H9 (cell line): ENCODE results near the gene NAV1. TPM values are rescaled to one million over a fixed set of nuclear protein-coding genes. Genes with fewer than 3 reads are reported as not detected.

Experiments
- DNase-seq: peaks from one replicate; pipeline ENCODE4 v3.0.0-alpha.2; 2017
- H2AFZ ChIP-seq: one replicate; pipeline ENCODE4 v1.6.1; 2013; ENCODE audit warnings: mild to moderate bottlenecking, low read length, control low read depth, moderate library complexity
- H2AK5ac ChIP-seq: 2 replicates; pipeline ENCODE4 v1.6.1; 2013; ENCODE audit warnings: low read length, control low read depth, mixed read lengths; ENCODE audit not compliant: insufficient read length
- H2BK120ac ChIP-seq: one replicate; pipeline ENCODE4 v1.6.1; 2013; ENCODE audit warnings: low read depth, mild to moderate bottlenecking, low read length, control low read depth, inconsistent platforms; ENCODE audit not compliant: poor library complexity, severe bottlenecking
- H2BK12ac ChIP-seq: 2 replicates; pipeline ENCODE4 v1.6.1; 2013; ENCODE audit warnings: low read length, control low read depth, mixed read lengths, low read depth; ENCODE audit not compliant: insufficient read length
- H2BK15ac ChIP-seq: 2 replicates; pipeline ENCODE4 v1.6.1; 2013; ENCODE audit warnings: low read depth, low read length, control low read depth
- H2BK20ac ChIP-seq: one replicate; pipeline ENCODE4 v1.6.1; 2013; ENCODE audit warnings: low read depth, mild to moderate bottlenecking, low read length, control low read depth, inconsistent platforms; ENCODE audit not compliant: poor library complexity, severe bottlenecking
- H2BK5ac ChIP-seq: 2 replicates; pipeline ENCODE4 v1.6.1; 2013; ENCODE audit warnings: low read length, control low read depth, mixed read lengths; ENCODE audit not compliant: insufficient read length
- H3K14ac ChIP-seq: 2 replicates; pipeline ENCODE4 v1.6.1; 2013; ENCODE audit warnings: low read length, control low read depth; ENCODE audit not compliant: insufficient read depth
- H3K18ac ChIP-seq: 2 replicates; pipeline ENCODE4 v1.6.1; 2013; ENCODE audit warnings: low read depth, mild to moderate bottlenecking, mixed read lengths, low read length, control low read depth; ENCODE audit not compliant: insufficient read length
- H3K23ac ChIP-seq: 2 replicates; pipeline ENCODE4 v1.6.1; 2013; ENCODE audit warnings: low read length, control low read depth, mixed read lengths, low read depth; ENCODE audit not compliant: insufficient read length
- H3K23me2 ChIP-seq: 2 replicates; pipeline ENCODE4 v1.6.1; 2013; ENCODE audit warnings: low read depth, mild to moderate bottlenecking, mixed read lengths, low read length, control low read depth; ENCODE audit not compliant: insufficient read length, poor library complexity, severe bottlenecking
- H3K27ac ChIP-seq: 2 replicates; pipeline ENCODE4 v1.5.1; 2013; ENCODE audit warnings: low read length, control low read depth, mixed read lengths, low read depth; ENCODE audit not compliant: insufficient read length
- H3K27me3 ChIP-seq: 2 replicates; pipeline ENCODE4 v1.6.1; 2013; ENCODE audit warnings: low read length, control low read depth, inconsistent platforms; ENCODE audit not compliant: insufficient read depth
- H3K4ac ChIP-seq: 2 replicates; pipeline ENCODE4 v1.6.1; 2013; ENCODE audit warnings: low read depth, mild to moderate bottlenecking, control low read depth, inconsistent platforms, low read length, moderate library complexity
- H3K4me1 ChIP-seq: 2 replicates; pipeline ENCODE4 v1.6.1; 2013; ENCODE audit warnings: low read length, control low read depth, inconsistent platforms; ENCODE audit not compliant: insufficient read depth
- H3K4me2 ChIP-seq: 2 replicates; pipeline ENCODE4 v1.6.1; 2013; ENCODE audit warnings: low read length, control low read depth, mixed read lengths; ENCODE audit not compliant: insufficient read length, insufficient read depth
- H3K56ac ChIP-seq: 2 replicates; pipeline ENCODE4 v1.6.1; 2013; ENCODE audit warnings: low read depth, mild to moderate bottlenecking, mixed read lengths, low read length, control low read depth; ENCODE audit not compliant: insufficient read length
- H3K79me1 ChIP-seq: 2 replicates; pipeline ENCODE4 v1.6.1; 2013; ENCODE audit warnings: low read depth, mild to moderate bottlenecking, moderate library complexity, low read length, control low read depth, inconsistent platforms; ENCODE audit not compliant: insufficient read depth, poor library complexity, severe bottlenecking
- H3K79me2 ChIP-seq: 2 replicates; pipeline ENCODE4 v1.6.1; 2013; ENCODE audit warnings: low read length, control low read depth, inconsistent platforms; ENCODE audit not compliant: insufficient read depth
- H3K9ac ChIP-seq: 2 replicates; pipeline ENCODE4 v1.6.1; 2013; ENCODE audit warnings: low read length, control low read depth, mixed read lengths; ENCODE audit not compliant: insufficient read length; ENCODE audit errors: extremely low read depth
- H3K9me3 ChIP-seq: one replicate; pipeline ENCODE4 v1.6.1; 2013; ENCODE audit warnings: low read depth, low read length, inconsistent platforms; ENCODE audit not compliant: control insufficient read depth
- H3T11ph ChIP-seq: one replicate; pipeline ENCODE4 v1.6.1; 2013; ENCODE audit warnings: mild to moderate bottlenecking, low read length, control low read depth, inconsistent platforms
- H4K20me1 ChIP-seq: one replicate; pipeline ENCODE4 v1.6.1; 2013; ENCODE audit not compliant: control insufficient read depth, insufficient read length, insufficient read depth
- H4K5ac ChIP-seq: 2 replicates; pipeline ENCODE4 v1.6.1; 2013; ENCODE audit warnings: low read depth, mild to moderate bottlenecking, mixed read lengths, low read length, control low read depth; ENCODE audit not compliant: insufficient read length
- H4K8ac ChIP-seq: replicated peaks from 2 replicates; pipeline ENCODE4 v1.6.1; 2013; ENCODE audit warnings: low read length, control low read depth, mixed read lengths, low read depth; ENCODE audit not compliant: insufficient read length
- H4K91ac ChIP-seq: 2 replicates; pipeline ENCODE4 v1.6.1; 2013; ENCODE audit warnings: low read depth, mild to moderate bottlenecking, moderate library complexity, mixed read lengths, low read length, control low read depth; ENCODE audit not compliant: insufficient read length
- H3K27ac Mint-ChIP-seq, 3 experiments: 2 replicates in 2 of 3; 3 replicates in 1 of 3; pipeline ENCODE4 v1.8.0; 2020 to 2021; ENCODE audit warnings: mixed read lengths in 3 of 3, mild to moderate bottlenecking in 1 of 3, moderate library complexity in 1 of 3
- H3K27me3 Mint-ChIP-seq: 2 replicates; pipeline ENCODE4 v1.8.0; 2021; ENCODE audit warnings: low read depth, mild to moderate bottlenecking, moderate library complexity, mixed read lengths
- H3K36me3 Mint-ChIP-seq, 3 experiments: 2 replicates in 2 of 3; 3 replicates in 1 of 3; pipeline ENCODE4 v1.8.0; 2020 to 2021; ENCODE audit warnings: low read depth in 3 of 3, mixed read lengths in 3 of 3; ENCODE audit not compliant: insufficient read depth in 1 of 3
- H3K4me1 Mint-ChIP-seq, 2 experiments: 2 replicates each; pipeline ENCODE4 v1.8.0; 2020; ENCODE audit warnings: mixed read lengths in 2 of 2
- H3K4me3 Mint-ChIP-seq, 2 experiments: 2 replicates in 1 of 2; 3 replicates in 1 of 2; pipeline ENCODE4 v1.8.0; 2020 to 2021; ENCODE audit warnings: mild to moderate bottlenecking in 2 of 2, mixed read lengths in 2 of 2, moderate library complexity in 1 of 2
- H3K9me3 Mint-ChIP-seq, 2 experiments: 2 replicates in 1 of 2; 3 replicates in 1 of 2; pipeline ENCODE4 v1.8.0; 2020; ENCODE audit warnings: mild to moderate bottlenecking in 2 of 2, mixed read lengths in 2 of 2, moderate library complexity in 1 of 2
- CTCF ChIP-seq: fragments of 200-600 bp; sonication (generic); conservative IDR thresholded peaks from 3 replicates; pipeline ENCODE4 v1.8.0; 2021; ENCODE audit warnings: antibody characterized with exemption, mild to moderate bottlenecking
- WGBS: extraction: QIAGEN DNeasy Blood & Tissue Kit; methylation state at CpG from one replicate; pipeline ENCODE4 v1.1.7; 2013; ENCODE audit warnings: missing lambda C conversion rate, low lambda C conversion rate, mixed read lengths; ENCODE audit not compliant: insufficient read length; ENCODE audit errors: extremely low coverage; 5-methylcytosine and 5-hydroxymethylcytosine counted together
- total RNA-seq: library from RNA; stranded (reverse); gene quantifications from 2 replicates; pipeline ENCODE4 v1.2.1, GENCODE V29; 2021

Gene NAV1
- total RNA-seq, 1 experiment from 2014 or later, result 20.5 TPM

GRCh38 chr1:201587729-201588128, 48.8 kb downstream of the NAV1 start:
- no peak overlapping the region for H3K9ac ChIP-seq
- H2BK5ac ChIP-seq, result no peak overlapping the region
- no peaks in the 10 kb centered on the region for H3K79me2 ChIP-seq
- H4K5ac ChIP-seq, result no peak overlapping the region
- no peak overlapping the region for H4K91ac ChIP-seq
- H2AFZ ChIP-seq, result no peak overlapping the region
- H3K36me3 Mint-ChIP-seq, result no peaks in the 10 kb centered on the region; a peak in 1 of 7 replicates
- H2BK20ac ChIP-seq, result no peak overlapping the region
- H3K27ac Mint-ChIP-seq, result no peak overlapping the region
- H3K9me3 Mint-ChIP-seq, result no peaks in the 10 kb centered on the region; a peak in 1 of 5 replicates
- no peak overlapping the region for H3K23ac ChIP-seq
- peaks cover 7% of the 10 kb centered on the region; the same call in 1 of the 2 replicates for H3K4me1 ChIP-seq
- no peaks in the 10 kb centered on the region for H3K27me3 Mint-ChIP-seq
- no peak for DNase-seq
- H2AK5ac ChIP-seq, result no peak overlapping the region
- no peak overlapping the region for H3K4me3 Mint-ChIP-seq
- no peak overlapping the region for H3K14ac ChIP-seq
- no peaks in the 10 kb centered on the region for H4K20me1 ChIP-seq
- H3K18ac ChIP-seq, result no peak overlapping the region
- H3T11ph ChIP-seq, result no peak overlapping the region
- H3K23me2 ChIP-seq, result no peaks in the 10 kb centered on the region
- no peak overlapping the region for H4K8ac ChIP-seq
- H3K4me2 ChIP-seq, result no peak overlapping the region
- TF ChIP-seq CTCF, result no peak
- WGBS, result no CpG with 5 or more reads among the region's 1 CpG
- H3K27ac ChIP-seq, result no peak overlapping the region
- no peak overlapping the region for H3K4ac ChIP-seq
- no peak overlapping the region for H2BK12ac ChIP-seq
- no peaks in the 10 kb centered on the region for H3K27me3 ChIP-seq
- no peaks in the 10 kb centered on the region for H3K9me3 ChIP-seq
- no peak overlapping the region for H2BK15ac ChIP-seq
- H3K56ac ChIP-seq, result no peak overlapping the region
- H3K79me1 ChIP-seq, result no peaks in the 10 kb centered on the region
- H3K4me1 Mint-ChIP-seq, result peaks cover 34 to 41% of the 10 kb centered on the region in 2 experiments
- no peak overlapping the region for H2BK120ac ChIP-seq

Other genes with a start within 250 kb of the NAV1 start
- gene TNNT2, start 161.4 kb upstream of the NAV1 start, total RNA-seq, result 5.9 and 8.6 TPM in 2 replicates
- 29.0 and 30.1 TPM in 2 replicates for gene LAD1, start 139.8 kb upstream of the NAV1 start, total RNA-seq
- 0.29 TPM in 1 of 2 replicates, not detected in the other for gene TNNI1, start 117.4 kb upstream of the NAV1 start, total RNA-seq
- 53.9 and 55.0 TPM in 2 replicates for gene PHLDA3, start 69.9 kb upstream of the NAV1 start, total RNA-seq
- 0.44 TPM in 2 replicates for gene CSRP1, start 32.0 kb upstream of the NAV1 start, total RNA-seq